ENCODE measurements around the gene SRPX2. TPM values are rescaled to one million over a fixed set of nuclear protein-coding genes. Genes with fewer than 3 reads are reported as not detected.

Gene SRPX2
- total and polyA plus RNA-seq, 4 donors, result 11.6 to 48.2 (median 28.6) TPM

DNA sequence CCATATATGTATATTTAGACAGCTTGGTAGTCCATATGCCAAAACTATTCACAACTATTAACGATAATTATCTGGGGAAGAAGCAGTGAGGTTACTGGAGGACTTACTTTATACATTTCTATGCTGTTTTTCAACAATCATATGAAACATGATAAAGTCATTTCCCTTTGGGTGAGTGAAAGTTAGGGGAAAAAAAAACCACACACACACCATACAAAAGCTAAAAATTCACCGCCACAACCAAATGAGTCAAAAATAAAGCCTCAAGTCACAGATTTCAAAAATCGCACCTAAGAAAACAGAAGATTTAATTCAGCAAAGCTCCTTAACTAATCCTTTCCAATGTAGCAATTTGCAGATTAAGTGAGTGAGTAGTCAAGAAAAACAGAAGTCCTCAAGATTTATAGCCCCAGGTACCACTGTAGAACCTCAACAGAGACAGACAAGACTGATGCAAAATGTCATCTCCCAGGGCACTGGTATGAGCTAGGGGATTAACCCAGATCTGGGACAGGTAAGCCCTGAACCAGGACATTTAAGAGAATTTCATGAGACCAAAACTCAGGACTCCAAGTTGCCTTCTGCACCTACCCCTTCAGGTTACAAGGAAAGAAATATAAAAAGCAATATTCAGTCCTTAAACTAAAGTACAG, 52.8 kb downstream of the SRPX2 start:
- intact Hi-C loops (cut with DNase I), result no loop called here
- WGBS, 2 donors, result 38 to 45% methylated on average over 3 of the region's 3 CpGs
- H3K4me3 ChIP-seq (ENCODE audit: low read length in 2 of 2), result no peak overlapping the region
- H3K4me1 ChIP-seq (ENCODE audit: control insufficient read depth in 1 of 2, insufficient read depth in 2 of 2, low read length in 2 of 2), result no peaks in the 10 kb centered on the region
- no peaks in the 10 kb centered on the region for H3K27me3 ChIP-seq (ENCODE audit: control insufficient read depth in 1 of 2, insufficient read depth in 2 of 2, low read length in 1 of 2)
- ATAC-seq (ENCODE audit: low FRiP score) (no peak), DNase-seq (no peak)
- H3K36me3 ChIP-seq (ENCODE audit: control insufficient read depth in 1 of 2, insufficient read depth in 2 of 2, low read length in 1 of 2), result no peaks in the 10 kb centered on the region
- no peaks in the 10 kb centered on the region for H3K9me3 ChIP-seq (ENCODE audit: control insufficient read depth, low read length)
- no peak overlapping the region for H3K27ac ChIP-seq (ENCODE audit: low read depth in 1 of 2, low read length in 2 of 2)

- H3K27me3 ChIP-seq (ENCODE audit: control insufficient read depth in 1 of 2, insufficient read depth in 2 of 2, low read length in 1 of 2), result no peaks in the 10 kb centered on the region
- H3K4me1 ChIP-seq (ENCODE audit: control insufficient read depth in 1 of 2, insufficient read depth in 2 of 2, low read length in 2 of 2), result no peaks in the 10 kb centered on the region
- H3K4me3 ChIP-seq (ENCODE audit: low read length in 2 of 2), result no peak overlapping the region
- intact Hi-C loops (cut with DNase I), result no loop called here
- DNase-seq (no peak), ATAC-seq (ENCODE audit: low FRiP score) (no peak)
- H3K27ac ChIP-seq (ENCODE audit: low read depth in 1 of 2, low read length in 2 of 2), result no peak overlapping the region
- no peaks in the 10 kb centered on the region for H3K9me3 ChIP-seq (ENCODE audit: control insufficient read depth, low read length)
- H3K36me3 ChIP-seq (ENCODE audit: control insufficient read depth in 1 of 2, insufficient read depth in 2 of 2, low read length in 1 of 2), result no peaks in the 10 kb centered on the region
Observed at GRCh38 chrX:100698551-100698950, 54.6 kb downstream of the SRPX2 start.

- Histone ChIP-seq H3K4me1 (ENCODE audit: control insufficient read depth in 1 of 2, insufficient read depth in 2 of 2, low read length in 2 of 2) (no peaks in the 10 kb centered on the region), H3K27me3 (ENCODE audit: control insufficient read depth in 1 of 2, insufficient read depth in 2 of 2, low read length in 1 of 2) (no peaks in the 10 kb centered on the region), H3K36me3 (ENCODE audit: control insufficient read depth in 1 of 2, insufficient read depth in 2 of 2, low read length in 1 of 2) (no peaks in the 10 kb centered on the region), H3K9me3 (ENCODE audit: control insufficient read depth, low read length) (no peaks in the 10 kb centered on the region), H3K27ac (ENCODE audit: low read depth in 1 of 2, low read length in 2 of 2) (no peak overlapping the region), H3K4me3 (ENCODE audit: low read length in 2 of 2) (no peak overlapping the region)
- intact Hi-C loops (cut with DNase I), result no loop called here
- 89 to 98% methylated on average over 1 of the region's 1 CpG for WGBS, 2 donors
- ATAC-seq (ENCODE audit: low FRiP score) (no peak), DNase-seq (no peak)
Observed at GRCh38 chrX:100700809-100701208, 56.8 kb downstream of the SRPX2 start.

- Histone ChIP-seq H3K27ac (ENCODE audit: low read depth in 1 of 2, low read length in 2 of 2) (no peak overlapping the region), H3K27me3 (ENCODE audit: control insufficient read depth in 1 of 2, insufficient read depth in 2 of 2, low read length in 1 of 2) (no peaks in the 10 kb centered on the region), H3K4me1 (ENCODE audit: control insufficient read depth in 1 of 2, insufficient read depth in 2 of 2, low read length in 2 of 2) (no peaks in the 10 kb centered on the region), H3K4me3 (ENCODE audit: low read length in 2 of 2) (no peak overlapping the region), H3K36me3 (ENCODE audit: control insufficient read depth in 1 of 2, insufficient read depth in 2 of 2, low read length in 1 of 2) (no peaks in the 10 kb centered on the region), H3K9me3 (ENCODE audit: control insufficient read depth, low read length) (no peaks in the 10 kb centered on the region)
- ATAC-seq (ENCODE audit: low FRiP score), result no peak
- intact Hi-C loops (cut with DNase I), result no loop called here
- WGBS, 2 donors, result 50 to 57% methylated on average over 3 of the region's 3 CpGs
- no peak for DNase-seq
Observed at GRCh38 chrX:100704581-100705203, 60.7 kb downstream of the SRPX2 start.

GRCh38 chrX:100710816-100711215, 66.8 kb downstream of the SRPX2 start:
- Histone ChIP-seq H3K4me1 (ENCODE audit: control insufficient read depth in 1 of 2, insufficient read depth in 2 of 2, low read length in 2 of 2) (no peaks in the 10 kb centered on the region), H3K9me3 (ENCODE audit: control insufficient read depth, low read length) (no peaks in the 10 kb centered on the region), H3K4me3 (ENCODE audit: low read length in 2 of 2) (no peak overlapping the region), H3K36me3 (ENCODE audit: control insufficient read depth in 1 of 2, insufficient read depth in 2 of 2, low read length in 1 of 2) (no peaks in the 10 kb centered on the region), H3K27ac (ENCODE audit: low read depth in 1 of 2, low read length in 2 of 2) (no peak overlapping the region), H3K27me3 (ENCODE audit: control insufficient read depth in 1 of 2, insufficient read depth in 2 of 2, low read length in 1 of 2) (no peaks in the 10 kb centered on the region)
- intact Hi-C loops (cut with DNase I), result no loop called here
- ATAC-seq (ENCODE audit: low FRiP score) (no peak), DNase-seq (no peak)
- 37 to 50% methylated on average over 3 of the region's 3 CpGs for WGBS, 2 donors

DNA sequence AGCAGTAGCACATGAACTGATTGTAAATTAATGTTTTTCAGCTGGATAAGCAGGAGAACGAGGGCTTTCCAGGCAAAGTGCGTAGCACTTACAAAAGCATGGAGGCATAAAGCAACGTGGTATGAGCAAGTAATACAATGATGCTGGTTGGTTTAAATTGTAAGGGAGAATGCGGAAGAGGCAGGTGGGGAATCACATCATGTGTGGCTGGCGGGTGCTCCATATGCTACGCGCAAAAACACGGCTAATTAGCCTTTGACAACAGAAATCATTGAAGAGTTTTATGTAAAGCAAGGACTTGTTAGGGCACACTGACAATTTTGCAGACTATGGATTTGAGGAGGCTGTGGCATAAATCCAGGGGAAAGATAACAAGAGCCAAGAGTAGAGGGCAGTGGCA, 73.4 kb downstream of the SRPX2 start:
- Histone ChIP-seq H3K36me3 (ENCODE audit: control insufficient read depth in 1 of 2, insufficient read depth in 2 of 2, low read length in 1 of 2) (no peaks in the 10 kb centered on the region), H3K9me3 (ENCODE audit: control insufficient read depth, low read length) (no peaks in the 10 kb centered on the region), H3K4me3 (ENCODE audit: low read length in 2 of 2) (no peak overlapping the region), H3K27me3 (ENCODE audit: control insufficient read depth in 1 of 2, insufficient read depth in 2 of 2, low read length in 1 of 2) (no peaks in the 10 kb centered on the region), H3K4me1 (ENCODE audit: control insufficient read depth in 1 of 2, insufficient read depth in 2 of 2, low read length in 2 of 2) (no peaks in the 10 kb centered on the region), H3K27ac (ENCODE audit: low read depth in 1 of 2, low read length in 2 of 2) (no peak overlapping the region)
- intact Hi-C loops (cut with DNase I), result no loop called here
- ATAC-seq (ENCODE audit: low FRiP score) (no peak), DNase-seq (no peak)
- 81 to 94% methylated on average over 8 of the region's 8 CpGs for WGBS, 2 donors

DNA sequence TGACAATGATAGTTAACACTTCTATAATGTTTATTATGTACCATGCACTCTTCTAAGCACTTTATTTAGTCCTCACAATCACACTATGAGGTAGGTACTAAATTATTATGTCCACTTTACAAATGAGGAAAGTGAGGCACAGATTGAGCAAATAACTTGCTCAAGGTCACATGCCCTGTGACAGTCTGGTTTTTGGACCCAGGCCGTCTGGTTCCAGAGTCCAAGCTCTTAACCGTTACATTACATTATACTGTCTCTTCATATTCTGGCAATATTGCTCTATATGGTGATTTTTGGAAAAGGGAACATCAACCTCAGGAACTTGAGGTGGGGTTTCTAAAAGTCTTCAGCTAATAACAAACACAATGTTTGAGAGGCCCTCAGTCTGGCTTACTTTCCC, 75.1 kb downstream of the SRPX2 start:
- no peaks in the 10 kb centered on the region for H3K36me3 ChIP-seq (ENCODE audit: control insufficient read depth in 1 of 2, insufficient read depth in 2 of 2, low read length in 1 of 2)
- H3K27ac ChIP-seq (ENCODE audit: low read depth in 1 of 2, low read length in 2 of 2), result no peak overlapping the region
- H3K4me3 ChIP-seq (ENCODE audit: low read length in 2 of 2), result no peak overlapping the region
- intact Hi-C loops (cut with DNase I), result no loop called here
- H3K4me1 ChIP-seq (ENCODE audit: control insufficient read depth in 1 of 2, insufficient read depth in 2 of 2, low read length in 2 of 2), result no peaks in the 10 kb centered on the region
- H3K27me3 ChIP-seq (ENCODE audit: control insufficient read depth in 1 of 2, insufficient read depth in 2 of 2, low read length in 1 of 2), result no peaks in the 10 kb centered on the region
- WGBS, 2 donors, result 79 to 88% methylated on average over 2 of the region's 2 CpGs
- H3K9me3 ChIP-seq (ENCODE audit: control insufficient read depth, low read length), result no peaks in the 10 kb centered on the region
- DNase-seq (no peak), ATAC-seq (ENCODE audit: low FRiP score) (no peak)

- ATAC-seq (ENCODE audit: low FRiP score), result no peak
- H3K9me3 ChIP-seq (ENCODE audit: control insufficient read depth, low read length), result no peaks in the 10 kb centered on the region
- WGBS, 2 donors, result 70 to 81% methylated on average over 2 of the region's 2 CpGs
Observed at GRCh38 chrX:100720301-100720700, 76.3 kb downstream of the SRPX2 start.

GRCh38 chrX:100721328-100721727, 77.3 kb downstream of the SRPX2 start:
- Histone ChIP-seq H3K36me3 (ENCODE audit: control insufficient read depth in 1 of 2, insufficient read depth in 2 of 2, low read length in 1 of 2) (no peaks in the 10 kb centered on the region), H3K9me3 (ENCODE audit: control insufficient read depth, low read length) (no peaks in the 10 kb centered on the region), H3K4me3 (ENCODE audit: low read length in 2 of 2) (no peak overlapping the region), H3K4me1 (ENCODE audit: control insufficient read depth in 1 of 2, insufficient read depth in 2 of 2, low read length in 2 of 2) (no peaks in the 10 kb centered on the region), H3K27ac (ENCODE audit: low read depth in 1 of 2, low read length in 2 of 2) (no peak overlapping the region), H3K27me3 (ENCODE audit: control insufficient read depth in 1 of 2, insufficient read depth in 2 of 2, low read length in 1 of 2) (no peaks in the 10 kb centered on the region)
- ATAC-seq (ENCODE audit: low FRiP score) (no peak), DNase-seq (no peak)
- intact Hi-C loops (cut with DNase I), result no loop called here

More at GRCh38 chrX:100720301-100720700, 76.3 kb downstream of the SRPX2 start:
- H3K36me3 ChIP-seq (ENCODE audit: control insufficient read depth in 1 of 2, insufficient read depth in 2 of 2, low read length in 1 of 2), result no peaks in the 10 kb centered on the region
- no peak overlapping the region for H3K27ac ChIP-seq (ENCODE audit: low read depth in 1 of 2, low read length in 2 of 2)
- no peaks in the 10 kb centered on the region for H3K27me3 ChIP-seq (ENCODE audit: control insufficient read depth in 1 of 2, insufficient read depth in 2 of 2, low read length in 1 of 2)
- no peak overlapping the region for H3K4me3 ChIP-seq (ENCODE audit: low read length in 2 of 2)
- DNase-seq, result no peak
- no peaks in the 10 kb centered on the region for H3K4me1 ChIP-seq (ENCODE audit: control insufficient read depth in 1 of 2, insufficient read depth in 2 of 2, low read length in 2 of 2)
- intact Hi-C loops (cut with DNase I), result no loop called here

Measured in aorta (tissue), 5 donors.